ENCODE measurements around the gene UAP1L1.

UAP1L1 gene

DNA sequence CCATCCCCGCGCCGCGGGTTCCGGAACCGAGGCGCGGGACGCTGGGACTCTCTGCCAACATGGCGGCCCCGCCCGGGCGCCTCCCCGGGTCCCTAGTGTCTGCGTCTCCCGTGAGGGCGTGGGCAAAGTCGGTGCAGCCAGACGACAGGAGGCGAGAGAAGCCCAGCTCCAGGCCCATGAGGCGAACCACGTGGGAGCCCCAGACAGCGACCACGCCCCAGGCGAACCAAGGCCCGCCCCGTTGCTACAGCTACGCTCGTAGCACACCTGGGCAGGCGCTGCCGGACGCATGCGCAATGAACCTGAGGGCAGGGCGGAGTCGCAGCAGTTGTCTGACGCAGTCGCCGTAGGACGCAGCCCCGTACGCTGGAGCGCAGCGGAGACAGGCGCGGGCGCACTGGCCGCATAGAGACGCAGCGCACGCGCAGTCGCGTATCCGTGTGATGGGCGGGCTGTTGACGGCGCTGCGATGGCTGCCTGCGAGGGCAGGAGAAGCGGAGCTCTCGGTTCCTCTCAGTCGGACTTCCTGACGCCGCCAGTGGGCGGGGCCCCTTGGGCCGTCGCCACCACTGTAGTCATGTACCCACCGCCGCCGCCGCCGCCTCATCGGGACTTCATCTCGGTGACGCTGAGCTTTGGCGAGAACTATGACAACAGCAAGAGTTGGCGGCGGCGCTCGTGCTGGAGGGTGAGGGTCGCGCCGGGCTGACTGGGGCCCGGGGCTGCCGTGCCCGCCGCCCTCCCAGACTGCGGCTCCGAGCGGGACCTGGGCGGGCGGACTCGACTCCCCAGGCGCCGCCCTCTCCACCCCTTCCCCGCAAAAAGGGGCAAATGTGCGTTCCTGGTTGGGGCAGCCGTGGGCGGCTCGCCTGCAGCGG, 9.5 kb downstream of the UAP1L1 start, which contains the start of gene MAN1B1:
Gene MAN1B1 (plus strand): TSS at position 455 of the 878 bp plus-strand sequence. CDS start 15 bp downstream, at position 470.
- TF ChIP-seq ZNF274 (IDR thresholded peaks at IDR 0.05; ENCODE audit: low read depth, low read length): no peak
- TF ChIP-seq YY1 (IDR thresholded peaks at IDR 0.05; ENCODE audit: insufficient read depth, insufficient read length): peak; percentile 66
- no peak for TF ChIP-seq SUZ12 (IDR thresholded peaks at IDR 0.05; ENCODE audit: extremely low read depth, insufficient read depth, insufficient read length)
- Histone ChIP-seq H3K27me3 (ENCODE audit: insufficient read depth, insufficient read length) (no peaks in the 10 kb centered on the region), H3K36me3 (ENCODE audit: insufficient read depth, insufficient read length, low read length) (peaks cover 38% of the 10 kb centered on the region), H3K9ac (ENCODE audit: insufficient read length, low read depth) (peak within 1 kb of the TSS; percentile 96), H3K9me3 (ENCODE audit: insufficient read depth, low read length) (no peaks in the 10 kb centered on the region), H3K4me1 (ENCODE audit: insufficient read depth, insufficient read length) (peaks cover 21% of the 10 kb centered on the region), H3K4me3 (ENCODE audit: insufficient read length, low read depth) (peak within 1 kb of the TSS; percentile 87)
- peak; percentile 99 for DNase-seq (ENCODE audit: low read depth, low spot score)

- peaks cover 20% of the 10 kb centered on the region for H3K4me1 ChIP-seq (ENCODE audit: insufficient read depth, insufficient read length)
Observed at GRCh38 chr9:137087409-137087925, 10.2 kb downstream of the UAP1L1 start.

GRCh38 chr9:137088121-137088520, 10.8 kb downstream of the UAP1L1 start:
- Histone ChIP-seq H3K27me3 (ENCODE audit: insufficient read depth, insufficient read length) (no peaks in the 10 kb centered on the region), H3K9ac (ENCODE audit: insufficient read length, low read depth) (peak overlapping the region; percentile 93), H3K36me3 (ENCODE audit: insufficient read depth, insufficient read length, low read length) (peaks cover 35% of the 10 kb centered on the region), H3K4me3 (ENCODE audit: insufficient read length, low read depth) (peak overlapping the region; percentile 87), H3K9me3 (ENCODE audit: insufficient read depth, low read length) (no peaks in the 10 kb centered on the region), H3K4me1 (ENCODE audit: insufficient read depth, insufficient read length) (peaks cover 14% of the 10 kb centered on the region)
- no peak for TF ChIP-seq SUZ12 (IDR thresholded peaks at IDR 0.05; ENCODE audit: extremely low read depth, insufficient read depth, insufficient read length)
- no peak for TF ChIP-seq ZNF274 (IDR thresholded peaks at IDR 0.05; ENCODE audit: low read depth, low read length)
- no peak for TF ChIP-seq YY1 (IDR thresholded peaks at IDR 0.05; ENCODE audit: insufficient read depth, insufficient read length)
- DNase-seq (ENCODE audit: low read depth, low spot score): no peak

More at GRCh38 chr9:137087409-137087925, 10.2 kb downstream of the UAP1L1 start:
- Histone ChIP-seq H3K4me3 (ENCODE audit: insufficient read length, low read depth) (peak overlapping the region; percentile 87), H3K36me3 (ENCODE audit: insufficient read depth, insufficient read length, low read length) (peaks cover 36% of the 10 kb centered on the region), H3K9me3 (ENCODE audit: insufficient read depth, low read length) (no peaks in the 10 kb centered on the region), H3K9ac (ENCODE audit: insufficient read length, low read depth) (peak overlapping the region; percentile 93), H3K27me3 (ENCODE audit: insufficient read depth, insufficient read length) (no peaks in the 10 kb centered on the region)
- DNase-seq (ENCODE audit: low read depth, low spot score): no peak
- TF ChIP-seq SUZ12 (IDR thresholded peaks at IDR 0.05; ENCODE audit: extremely low read depth, insufficient read depth, insufficient read length) (no peak), ZNF274 (IDR thresholded peaks at IDR 0.05; ENCODE audit: low read depth, low read length) (no peak), YY1 (IDR thresholded peaks at IDR 0.05; ENCODE audit: insufficient read depth, insufficient read length) (no peak)

GRCh38 chr9:137089232-137089947, 12.1 kb downstream of the UAP1L1 start:
- Histone ChIP-seq H3K4me1 (ENCODE audit: insufficient read depth, insufficient read length) (peaks cover 6% of the 10 kb centered on the region), H3K36me3 (ENCODE audit: insufficient read depth, insufficient read length, low read length) (peaks cover 34% of the 10 kb centered on the region), H3K9me3 (ENCODE audit: insufficient read depth, low read length) (no peaks in the 10 kb centered on the region), H3K4me3 (ENCODE audit: insufficient read length, low read depth) (no peak overlapping the region), H3K27me3 (ENCODE audit: insufficient read depth, insufficient read length) (no peaks in the 10 kb centered on the region), H3K9ac (ENCODE audit: insufficient read length, low read depth) (peak overlapping the region; percentile 58)
- TF ChIP-seq SUZ12 (IDR thresholded peaks at IDR 0.05; ENCODE audit: extremely low read depth, insufficient read depth, insufficient read length) (no peak), YY1 (IDR thresholded peaks at IDR 0.05; ENCODE audit: insufficient read depth, insufficient read length) (no peak), ZNF274 (IDR thresholded peaks at IDR 0.05; ENCODE audit: low read depth, low read length) (no peak)
- no peak for DNase-seq (ENCODE audit: low read depth, low spot score)

DNA sequence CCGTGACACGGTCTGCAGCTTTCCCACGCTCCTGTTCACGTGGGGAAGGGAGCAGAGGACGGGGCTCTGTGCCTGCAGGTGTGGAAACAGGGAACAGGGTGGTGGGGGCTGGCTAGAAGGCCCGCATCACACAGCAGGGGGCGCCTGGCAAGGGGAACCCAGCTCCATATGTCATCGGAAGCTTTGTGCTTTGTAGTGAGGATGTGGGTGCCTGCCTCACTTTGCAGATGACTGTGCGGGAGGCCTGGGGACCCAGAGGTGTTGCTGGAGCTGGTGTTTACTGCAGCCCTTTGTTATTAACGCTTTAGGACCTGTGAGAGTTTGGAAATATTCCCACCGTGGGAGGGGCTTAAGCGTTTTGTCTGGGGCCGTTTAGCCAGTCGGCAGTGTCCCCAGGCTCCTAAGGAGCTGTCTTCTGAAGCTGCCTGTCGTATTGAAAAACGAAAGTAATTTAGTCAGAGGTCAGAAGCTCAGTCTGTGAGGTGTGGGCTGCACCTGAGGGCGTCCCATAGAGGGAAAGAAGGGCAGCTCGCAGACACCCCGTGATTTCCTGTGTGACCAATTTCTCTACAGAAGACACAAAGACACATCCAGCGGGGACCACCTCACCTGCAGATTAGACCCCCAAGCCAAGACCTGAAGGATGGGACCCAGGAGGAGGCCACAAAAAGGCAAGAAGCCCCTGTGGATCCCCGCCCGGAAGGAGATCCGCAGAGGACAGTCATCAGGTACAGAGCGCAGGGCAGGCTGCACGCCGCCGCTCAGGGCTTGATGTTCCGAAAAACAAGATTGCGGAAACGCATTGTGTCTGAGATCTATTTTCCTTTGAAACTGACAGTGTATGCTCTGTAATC, 18.6 kb downstream of the UAP1L1 start:
- Histone ChIP-seq H3K9ac (ENCODE audit: insufficient read length, low read depth) (no peak overlapping the region), H3K4me3 (ENCODE audit: insufficient read length, low read depth) (no peak overlapping the region), H3K9me3 (ENCODE audit: insufficient read depth, low read length) (no peaks in the 10 kb centered on the region), H3K36me3 (ENCODE audit: insufficient read depth, insufficient read length, low read length) (peaks cover 60% of the 10 kb centered on the region), H3K4me1 (ENCODE audit: insufficient read depth, insufficient read length) (peaks cover 2% of the 10 kb centered on the region), H3K27me3 (ENCODE audit: insufficient read depth, insufficient read length) (no peaks in the 10 kb centered on the region)
- TF ChIP-seq ZNF274 (IDR thresholded peaks at IDR 0.05; ENCODE audit: low read depth, low read length): no peak
- no peak for TF ChIP-seq SUZ12 (IDR thresholded peaks at IDR 0.05; ENCODE audit: extremely low read depth, insufficient read depth, insufficient read length)
- TF ChIP-seq YY1 (IDR thresholded peaks at IDR 0.05; ENCODE audit: insufficient read depth, insufficient read length): no peak
- no peak for DNase-seq (ENCODE audit: low read depth, low spot score)

GRCh38 chr9:137096785-137097546, 19.6 kb downstream of the UAP1L1 start:
- no peak for TF ChIP-seq SUZ12 (IDR thresholded peaks at IDR 0.05; ENCODE audit: extremely low read depth, insufficient read depth, insufficient read length)
- TF ChIP-seq YY1 (IDR thresholded peaks at IDR 0.05; ENCODE audit: insufficient read depth, insufficient read length): no peak
- no peak for TF ChIP-seq ZNF274 (IDR thresholded peaks at IDR 0.05; ENCODE audit: low read depth, low read length)
- no peak overlapping the region for H3K9ac ChIP-seq (ENCODE audit: insufficient read length, low read depth)
- H3K9me3 ChIP-seq (ENCODE audit: insufficient read depth, low read length): peaks cover 7% of the 10 kb centered on the region
- H3K36me3 ChIP-seq (ENCODE audit: insufficient read depth, insufficient read length, low read length): peaks cover 65% of the 10 kb centered on the region
- DNase-seq (ENCODE audit: low read depth, low spot score): no peak
- no peak overlapping the region for H3K4me3 ChIP-seq (ENCODE audit: insufficient read length, low read depth)
- no peaks in the 10 kb centered on the region for H3K27me3 ChIP-seq (ENCODE audit: insufficient read depth, insufficient read length)
- H3K4me1 ChIP-seq (ENCODE audit: insufficient read depth, insufficient read length): peaks cover 2% of the 10 kb centered on the region

Data from NT2/D1 (cell line).